NCI-H1048 (cell line): ENCODE data around the gene MRPS33.
A peak's percentile ranks its signal among the peaks of the same experiment; 100 is the strongest.
"Not testable (repeated sequence)": the region's sequence is repeated elsewhere in the genome, so short reads cannot be mapped to it uniquely, and the experiment has no call there.

Experiments used
- DNase-seq: peaks from one replicate; lab custom pipeline; 2025; lab: John Stamatoyannopoulos, UW

The MRPS33 gene

DNA sequence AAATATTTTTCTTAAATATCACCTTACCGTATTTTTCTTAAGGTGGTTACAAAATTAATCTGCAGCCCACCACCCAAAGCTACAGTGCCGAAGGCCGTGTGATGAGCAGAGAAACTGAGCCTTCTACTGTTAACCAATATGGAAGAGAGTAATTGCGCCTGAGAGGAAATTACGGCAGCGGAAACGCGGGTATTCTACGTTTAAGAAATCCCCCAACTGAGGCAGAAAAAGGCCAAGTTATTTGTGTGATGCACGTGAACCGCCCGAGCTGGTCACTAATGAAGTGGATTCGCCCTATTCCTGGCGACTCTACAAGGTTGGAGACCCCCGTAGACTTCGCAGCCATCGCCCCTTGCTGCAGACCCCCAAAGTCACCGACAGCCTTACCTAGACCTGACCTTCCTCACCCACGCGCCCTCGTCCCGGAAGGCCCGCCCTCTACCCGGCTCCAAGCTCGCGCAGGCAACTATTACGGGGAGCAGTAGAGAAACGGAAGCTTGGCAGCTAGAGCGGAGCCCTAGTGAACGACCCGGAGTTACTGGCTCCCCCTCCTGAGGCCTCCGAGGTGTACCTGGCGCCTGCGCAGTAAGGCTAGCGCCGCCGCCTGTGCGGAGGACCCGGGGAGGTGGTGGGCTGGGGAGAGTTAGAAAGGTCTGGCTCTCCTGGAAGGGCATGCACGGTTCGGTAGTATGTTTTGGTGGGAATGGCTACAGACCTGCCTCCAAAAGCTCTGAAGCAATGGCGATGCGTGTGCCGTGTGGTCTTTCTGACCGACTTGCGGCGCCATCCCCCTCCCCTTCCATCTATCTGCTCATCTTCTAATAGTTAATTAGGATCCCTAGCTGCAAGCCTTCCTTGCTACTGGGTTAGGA is at the start of gene MRPS33:
Gene MRPS33 (minus strand): TSS at position 429 of the 872 bp plus-strand sequence. CDS start 4,319 bp downstream, outside the sequence.
- DNase-seq: peak; percentile 76

- no peak for DNase-seq
Observed at GRCh38 chr7:141057788-141058187, 43.0 kb upstream of the MRPS33 start.

DNA sequence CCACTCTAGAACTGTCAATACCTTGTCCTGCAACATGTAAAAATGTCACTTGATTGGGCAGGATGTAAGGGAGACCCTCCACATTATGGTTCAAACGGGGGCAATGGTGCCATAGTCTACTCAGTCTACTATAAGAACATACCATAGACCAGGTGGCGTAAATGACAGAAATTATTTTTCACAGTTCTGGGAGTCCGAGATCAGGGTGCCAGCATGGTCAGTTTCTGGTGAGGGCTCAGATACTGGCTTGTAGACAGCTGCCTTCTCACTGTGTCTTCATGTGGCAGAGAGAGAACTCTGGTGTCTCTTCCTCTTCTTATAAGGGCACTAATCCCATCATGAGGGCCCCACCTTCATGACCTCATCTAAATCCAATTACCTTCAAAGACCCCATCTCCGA is 40.4 kb upstream of the MRPS33 start:
- DNase-seq: no peak

DNA sequence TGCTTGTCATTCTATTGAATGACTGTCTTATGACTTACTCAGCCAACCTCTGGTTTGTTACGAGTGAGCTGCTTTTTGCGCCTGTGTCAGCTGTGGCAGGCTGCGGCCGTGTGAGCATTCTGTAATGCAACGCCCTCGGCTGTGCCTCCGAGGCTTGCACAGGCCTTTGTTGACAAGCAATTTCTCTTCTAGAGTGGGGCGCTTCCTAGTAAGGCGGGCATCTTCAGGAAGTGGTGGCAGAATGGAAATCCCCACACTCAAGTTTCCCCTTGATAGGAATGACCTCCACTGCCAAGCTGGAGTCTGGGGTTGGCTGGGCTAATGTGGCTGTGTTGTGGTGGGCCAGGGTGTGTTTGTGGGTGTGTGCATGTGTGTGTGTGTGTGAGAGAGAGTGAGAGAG is 38.9 kb upstream of the MRPS33 start:
- no peak for DNase-seq

DNA sequence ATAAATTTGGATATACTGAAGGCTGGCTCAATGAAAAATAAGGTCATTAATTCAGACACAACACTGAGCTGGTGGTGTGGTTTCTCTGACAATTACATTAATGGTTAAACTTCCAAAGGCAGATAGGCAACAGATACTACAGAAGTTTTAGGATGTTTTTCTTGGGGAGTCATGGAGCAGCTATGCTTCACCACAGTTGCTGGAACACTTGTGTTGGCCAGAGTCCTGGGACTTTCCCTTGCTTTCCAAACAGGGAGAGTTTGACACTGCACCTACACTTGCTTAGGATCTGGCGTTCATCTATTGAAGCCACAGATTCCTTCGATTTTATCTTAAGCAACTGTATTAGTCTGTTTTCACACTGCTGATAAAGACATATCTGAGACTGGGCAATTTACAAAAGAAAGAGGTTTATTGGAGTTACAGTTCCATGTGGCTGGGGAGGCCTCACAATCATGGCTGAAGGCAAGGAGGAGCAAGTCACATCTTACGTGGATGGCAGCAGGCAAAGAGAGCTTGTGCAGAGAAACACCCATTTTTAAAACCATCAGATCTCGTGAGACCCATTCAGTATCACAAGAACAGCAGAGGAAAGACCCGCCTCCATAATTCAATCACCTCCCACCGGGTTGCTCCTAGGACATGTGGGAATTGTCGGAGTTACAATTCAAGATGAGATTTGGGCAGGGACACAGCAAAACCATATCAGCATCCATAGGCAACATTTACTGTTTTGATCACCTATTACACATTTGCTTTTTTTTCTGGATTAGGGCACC is 31.3 kb upstream of the MRPS33 start:
- DNase-seq: no peak

GRCh38 chr7:141045126-141045841 is 30.5 kb upstream of the MRPS33 start:
- DNase-seq: no peak

- DNase-seq: no peak
Observed at GRCh38 chr7:141043616-141044015, 28.9 kb upstream of the MRPS33 start.

DNA sequence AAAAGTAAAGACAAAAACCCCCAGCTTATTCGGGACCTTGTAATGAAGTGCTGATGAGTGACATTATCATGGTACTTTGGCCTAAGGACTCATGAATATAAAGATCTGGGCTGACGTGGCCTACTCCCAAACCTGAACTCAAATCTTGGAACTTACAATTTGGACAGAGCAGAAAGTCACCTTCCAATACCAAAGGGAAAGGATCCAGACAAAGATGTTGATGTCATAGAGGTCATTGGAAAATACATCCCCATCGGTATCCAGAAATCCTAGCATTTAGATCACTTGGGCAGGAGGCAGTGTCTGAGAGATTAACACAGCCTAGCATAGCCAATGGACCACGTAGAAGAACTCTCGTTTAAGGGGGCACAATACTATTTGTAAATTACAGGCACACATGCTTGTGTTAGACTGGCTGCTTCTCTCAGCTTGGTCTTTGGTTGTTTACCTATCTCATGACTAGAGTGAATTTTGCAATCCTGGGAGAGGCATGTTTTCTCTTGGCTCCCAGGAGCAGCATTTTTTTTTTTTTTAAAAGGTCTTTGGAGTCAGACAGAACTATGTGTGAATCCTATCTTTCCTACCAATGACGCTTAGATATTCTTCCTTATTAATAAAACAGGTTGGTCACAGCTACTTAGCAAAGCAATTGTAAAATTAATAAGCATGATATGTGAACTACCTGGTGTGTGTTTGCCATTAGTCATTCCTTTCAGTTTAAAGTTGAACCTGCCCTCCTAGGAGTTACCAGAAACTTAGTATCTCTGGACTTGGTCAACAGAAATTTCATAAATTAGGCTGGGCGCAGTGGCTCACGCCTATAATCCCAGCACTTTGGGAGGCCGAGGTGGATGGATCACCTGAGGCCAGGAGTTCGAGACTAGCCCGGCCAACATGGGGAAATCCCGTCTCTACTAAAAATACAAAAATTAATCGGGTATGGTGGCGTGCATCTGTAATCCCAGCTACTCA is 27.8 kb upstream of the MRPS33 start:
- no peak for DNase-seq

GRCh38 chr7:141039376-141039775 is 24.6 kb upstream of the MRPS33 start:
- no peak for DNase-seq

DNA sequence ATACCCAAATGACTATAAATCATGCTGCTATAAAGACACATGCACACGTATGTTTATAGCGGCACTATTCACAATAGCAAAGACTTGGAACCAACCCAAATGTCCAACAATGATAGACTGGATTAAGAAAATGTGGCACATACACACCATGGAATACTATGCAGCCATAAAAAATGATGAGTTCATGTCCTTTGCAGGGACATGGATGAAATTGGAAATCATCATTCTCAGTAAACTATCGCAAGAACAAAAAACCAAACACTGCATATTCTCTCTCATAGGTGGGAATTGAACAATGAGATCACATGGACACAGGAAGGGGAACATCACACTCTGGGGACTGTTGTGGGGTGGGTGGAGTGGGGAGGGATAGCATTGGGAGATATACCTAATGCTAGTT is 23.3 kb upstream of the MRPS33 start:
- DNase-seq: not testable (repeated sequence)

DNA sequence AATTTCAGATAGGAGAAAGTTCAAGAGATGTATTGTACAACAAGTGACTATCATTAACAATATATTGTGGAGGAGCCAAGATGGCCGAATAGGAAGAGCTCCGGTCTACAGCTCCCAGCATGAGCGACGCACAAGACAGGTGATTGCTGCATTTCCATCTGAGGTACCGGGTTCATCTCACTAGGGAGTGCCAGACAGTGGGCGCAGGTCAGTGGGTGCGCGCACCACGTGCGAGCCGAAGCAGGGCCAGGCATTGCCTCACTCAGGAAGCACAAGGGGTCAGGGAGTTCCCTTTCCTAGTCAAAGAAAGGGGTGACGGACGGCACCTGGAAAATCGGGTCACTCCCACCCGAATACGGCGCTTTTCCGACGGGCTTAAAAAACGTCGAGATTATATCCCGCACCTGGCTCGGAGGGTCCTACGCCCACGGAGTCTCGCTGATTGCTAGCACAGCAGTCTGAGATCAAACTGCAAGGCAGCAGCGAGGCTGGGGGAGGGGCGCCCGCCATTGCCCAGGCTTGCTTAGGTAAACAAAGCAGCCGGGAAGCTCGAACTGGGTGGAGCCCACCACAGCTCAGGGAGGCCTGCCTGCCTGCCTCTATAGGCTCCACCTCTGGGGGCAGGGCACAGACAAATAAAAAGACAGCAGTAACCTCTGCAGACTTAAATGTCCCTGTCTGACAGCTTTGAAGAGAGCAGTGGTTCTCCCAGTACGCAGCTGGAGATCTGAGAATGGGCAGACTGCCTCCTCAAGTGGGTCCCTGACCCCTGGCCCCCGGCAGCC is 18.0 kb upstream of the MRPS33 start:
- not testable (repeated sequence) for DNase-seq

- DNase-seq: no peak
Observed at GRCh38 chr7:141028767-141029166, 14.0 kb upstream of the MRPS33 start.

DNA sequence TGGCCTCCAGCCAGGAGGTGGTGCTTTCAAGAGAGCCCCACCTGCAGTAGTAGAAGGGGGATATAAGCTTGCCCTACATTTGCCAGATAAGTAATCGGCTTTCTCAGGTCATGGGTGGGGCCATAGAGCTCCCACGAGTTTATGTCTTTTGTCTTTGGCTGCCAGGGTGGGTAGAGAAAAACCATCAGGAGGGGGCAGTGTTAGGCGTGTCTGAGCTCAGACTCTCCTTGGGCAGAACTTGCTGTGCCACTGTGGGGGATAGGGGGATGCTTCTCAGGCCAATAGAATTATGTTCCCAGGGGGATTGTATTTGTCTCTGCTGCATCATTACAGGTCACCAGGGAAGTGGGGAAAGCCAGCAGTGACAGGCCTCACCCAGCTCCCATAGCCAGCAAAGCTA is 12.3 kb upstream of the MRPS33 start:
- DNase-seq: no peak

GRCh38 chr7:141024668-141025067 is 9.9 kb upstream of the MRPS33 start:
- no peak for DNase-seq

DNA sequence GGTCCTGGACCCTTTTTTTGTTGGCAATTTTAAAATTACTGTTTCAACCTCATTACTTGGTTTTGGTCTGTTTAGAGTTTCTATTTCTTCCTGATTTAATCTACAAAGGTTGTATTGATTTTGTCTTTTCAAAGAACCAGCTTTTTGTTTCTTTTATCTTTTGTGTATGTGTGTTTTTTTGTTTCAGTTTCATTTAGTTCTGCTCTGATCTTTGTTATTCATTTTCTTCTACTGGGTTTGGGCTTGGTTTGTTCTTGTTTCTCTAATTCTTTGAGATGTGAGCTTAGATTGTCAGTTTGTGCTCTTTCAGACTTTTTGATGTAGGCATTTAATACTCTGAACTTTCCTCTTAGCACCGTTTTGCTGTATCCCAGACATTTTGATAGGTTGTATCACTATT is 8.5 kb upstream of the MRPS33 start:
- no peak for DNase-seq

- DNase-seq: no peak
Observed at GRCh38 chr7:141017555-141017954, 2.8 kb upstream of the MRPS33 start.

GRCh38 chr7:141016349-141016748 is 1.6 kb upstream of the MRPS33 start:
- no peak for DNase-seq

DNA sequence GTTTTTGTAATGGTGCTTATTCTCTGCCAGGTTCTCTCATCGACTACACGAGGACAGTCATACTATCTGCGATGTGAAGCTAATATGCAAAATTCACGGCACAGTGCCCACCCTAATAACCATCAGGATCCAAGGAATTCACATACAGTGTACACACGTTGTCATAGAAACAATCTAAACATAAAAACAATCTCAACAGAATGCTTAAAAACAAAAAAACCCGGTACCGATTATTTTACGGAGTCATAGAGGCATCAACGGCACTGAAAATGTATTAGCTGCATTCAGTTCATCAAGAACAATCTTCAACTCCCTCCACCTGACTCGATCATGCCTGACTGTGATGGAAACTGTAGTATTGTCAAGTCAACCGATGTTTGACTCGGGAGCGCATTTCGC is 628 bp downstream of the MRPS33 start:
- no peak for DNase-seq

GRCh38 chr7:141013345-141013715 is 1.4 kb downstream of the MRPS33 start:
- no peak for DNase-seq

- no peak for DNase-seq
Observed at GRCh38 chr7:141012696-141013344, 1.9 kb downstream of the MRPS33 start.
